ENCODE measurements around the gene TLL2.

The TLL2 gene

DNA sequence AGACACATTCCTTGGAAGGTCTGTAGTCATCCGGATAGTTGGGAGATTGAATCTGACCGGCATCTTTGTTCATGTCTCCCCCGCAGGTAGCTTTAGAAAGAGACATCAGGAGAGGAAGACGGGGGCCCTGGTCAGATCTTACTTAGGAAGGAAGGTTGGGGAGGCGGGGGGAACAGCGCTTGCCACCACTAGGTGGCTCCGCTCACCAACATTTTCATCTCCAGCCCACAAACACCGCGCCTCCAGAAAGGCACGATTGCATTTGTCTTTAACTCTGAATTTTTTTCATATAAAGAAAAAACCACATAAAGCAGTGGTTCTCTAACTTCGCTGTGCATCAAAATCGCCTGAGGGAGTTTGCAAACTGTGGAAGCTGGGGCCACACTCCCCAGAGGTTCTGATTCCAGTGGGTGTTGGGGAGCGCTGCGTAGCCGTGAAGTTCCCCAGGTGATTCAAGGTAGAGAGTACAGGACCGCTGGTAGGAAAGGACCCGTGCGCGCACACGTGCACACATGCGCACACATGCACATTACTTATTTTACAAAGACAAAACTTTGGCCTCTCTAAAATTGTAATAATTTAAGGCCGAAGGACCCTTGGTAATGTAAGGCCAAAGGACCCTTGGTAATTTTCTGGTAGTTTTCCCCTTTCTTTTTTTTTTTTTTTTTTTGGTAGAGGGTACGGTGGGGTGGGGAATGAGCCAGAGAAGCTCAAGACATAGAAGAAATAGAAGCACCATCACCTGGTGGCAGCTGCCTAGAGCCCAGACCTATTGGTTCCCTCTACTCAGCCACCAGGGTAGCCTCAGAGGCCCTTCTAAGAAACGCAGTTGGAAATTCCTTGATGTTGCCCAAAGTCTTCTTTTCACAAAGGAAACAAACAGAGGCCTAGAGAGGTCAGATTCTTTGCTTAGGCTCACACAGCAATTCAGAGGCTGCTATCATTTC lies 117.5 kb downstream of the TLL2 start:
- peak; percentile 7 for DNase-seq (ENCODE audit: low read depth, low spot score)

DNA sequence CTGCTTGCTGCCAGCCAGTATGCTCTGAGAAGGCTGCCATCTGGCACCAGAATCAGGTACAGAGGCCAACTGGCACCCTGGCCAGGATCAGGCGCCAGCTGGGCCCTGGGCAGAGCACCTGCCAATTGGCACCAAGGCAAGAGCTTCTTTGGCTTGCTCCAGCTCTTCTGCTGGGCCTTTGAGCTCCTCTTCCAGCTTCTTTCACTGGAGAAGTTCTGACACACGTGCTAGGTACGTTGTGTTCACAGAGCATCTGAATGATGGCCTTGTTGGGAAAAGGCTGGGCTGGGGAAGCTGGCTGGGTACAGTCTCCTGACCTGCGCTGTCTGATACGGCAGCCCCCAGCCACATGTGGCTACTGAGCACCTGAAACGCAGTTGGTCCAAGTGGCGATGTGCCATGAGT lies 123.3 kb downstream of the TLL2 start:
- no peak for DNase-seq (ENCODE audit: low read depth, low spot score)

DNA sequence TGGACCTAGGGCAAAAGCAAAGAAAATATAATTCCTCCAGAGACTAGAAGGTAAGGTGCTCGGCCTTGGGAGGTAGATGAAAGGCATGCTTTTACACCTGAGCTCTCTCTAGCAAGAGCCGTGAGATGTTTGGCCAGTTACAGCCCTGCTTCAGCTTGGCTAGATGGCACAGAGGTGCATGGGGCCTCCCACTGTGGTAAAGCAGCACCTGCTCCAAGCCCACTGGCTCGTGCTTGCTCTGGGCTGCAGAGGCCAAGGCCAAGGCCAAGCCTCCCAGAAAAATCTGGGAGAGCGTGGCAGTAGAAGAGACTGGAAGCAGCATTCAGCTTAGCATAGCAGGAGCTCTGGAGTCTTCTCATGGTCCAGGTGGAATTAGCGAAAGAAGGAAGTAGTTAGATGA lies 123.9 kb downstream of the TLL2 start:
- DNase-seq (ENCODE audit: low read depth, low spot score): no peak

DNA sequence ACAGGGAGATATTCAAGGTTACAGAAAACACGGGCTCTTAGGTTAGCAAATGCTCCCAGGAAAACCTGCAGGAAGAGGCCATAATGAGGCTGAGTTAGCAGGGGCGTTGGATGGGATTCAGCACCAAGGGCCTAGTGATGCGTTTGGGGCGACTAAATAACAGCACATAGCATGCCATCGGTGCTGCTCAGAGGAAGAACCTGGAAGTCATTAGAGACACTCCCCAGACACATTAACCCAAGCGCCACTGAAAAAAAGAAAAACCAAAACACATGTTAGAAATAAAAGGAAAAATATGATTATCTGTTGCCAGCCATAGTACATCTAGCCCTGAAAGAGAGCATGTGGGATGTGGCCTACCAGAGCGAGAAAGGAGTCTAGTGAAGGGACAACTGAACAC lies 126.1 kb downstream of the TLL2 start:
- no peak for DNase-seq (ENCODE audit: low read depth, low spot score)

DNA sequence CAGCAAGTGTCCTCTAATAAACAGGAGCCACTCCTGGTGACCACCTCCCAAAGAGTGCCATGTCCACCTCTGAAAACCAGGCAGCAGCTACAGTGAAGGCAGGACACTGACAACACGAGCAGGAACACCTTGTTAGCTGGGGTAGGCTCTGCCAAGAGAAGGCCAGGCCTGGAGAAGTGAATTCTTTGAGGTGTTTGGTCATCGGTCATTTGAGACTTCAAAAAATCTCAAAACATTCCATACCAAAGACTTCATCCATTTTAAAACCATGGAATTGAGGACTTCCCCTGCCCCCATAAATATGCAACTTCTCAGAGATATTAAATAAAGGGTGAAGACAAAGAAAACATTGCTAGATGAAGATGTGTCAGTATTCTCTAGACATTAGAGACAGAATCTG lies 126.6 kb downstream of the TLL2 start:
- no peak for DNase-seq (ENCODE audit: low read depth, low spot score)

DNA sequence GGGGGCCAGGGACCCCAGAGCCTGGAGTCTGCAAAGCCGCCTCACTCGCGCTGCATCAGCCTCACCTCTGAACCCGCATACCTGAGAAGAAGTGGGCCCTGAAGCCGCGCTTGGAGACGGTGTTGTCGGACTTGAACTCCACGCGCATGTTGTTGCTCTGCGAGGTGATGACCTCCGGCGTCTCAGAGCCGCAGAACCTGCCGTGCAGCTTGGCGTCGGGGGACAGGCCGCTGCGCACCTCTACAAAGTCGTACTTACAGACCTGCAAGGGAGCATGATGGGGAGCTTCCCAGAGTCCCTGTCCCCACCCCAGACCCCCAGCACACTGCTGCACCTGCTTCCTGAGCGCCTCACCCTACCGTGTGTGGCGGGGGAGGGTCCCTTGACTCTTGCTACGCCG lies 129.2 kb downstream of the TLL2 start:
- no peak for DNase-seq (ENCODE audit: low read depth, low spot score)

DNA sequence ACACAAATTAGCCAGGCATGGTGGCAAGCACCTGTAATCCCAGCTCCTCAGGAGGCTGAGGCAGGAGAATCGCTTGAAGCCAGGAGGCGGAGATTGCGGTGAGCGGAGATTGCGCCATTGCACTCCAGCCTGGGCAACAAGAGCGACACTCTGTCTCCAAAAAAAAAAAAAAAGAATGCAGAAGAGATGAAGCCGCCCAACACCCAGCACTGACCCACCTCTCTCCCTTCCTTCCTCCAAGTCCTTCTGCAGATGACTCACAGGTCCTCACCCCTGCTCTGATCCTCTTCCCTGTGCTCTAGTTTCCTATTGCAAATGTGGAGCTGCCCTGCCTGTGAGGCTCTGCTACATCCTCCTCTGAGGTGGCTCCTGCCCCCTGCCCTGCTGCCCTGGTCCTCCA lies 132.9 kb downstream of the TLL2 start:
- DNase-seq (ENCODE audit: low read depth, low spot score): no peak

DNA sequence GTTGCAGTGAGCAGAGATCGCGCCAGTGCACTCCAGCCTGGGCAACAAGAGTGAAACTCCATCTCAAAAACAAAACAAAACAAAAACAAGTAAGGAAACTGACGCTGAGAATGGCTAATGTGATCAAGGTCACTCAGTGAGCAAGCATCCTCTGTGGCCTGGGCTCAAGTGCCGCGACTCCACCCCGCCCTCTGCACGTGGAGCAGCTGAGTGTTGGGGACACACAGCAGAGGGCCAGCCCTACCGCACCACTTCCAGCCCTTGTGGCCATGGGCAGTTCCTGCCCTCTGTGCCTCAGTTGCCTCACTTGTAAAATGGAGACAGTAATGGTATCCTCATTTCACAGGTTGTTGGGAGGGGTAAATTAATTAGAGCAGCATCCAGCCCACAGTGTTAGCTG lies 134.0 kb downstream of the TLL2 start:
- no peak for DNase-seq (ENCODE audit: low read depth, low spot score)

DNA sequence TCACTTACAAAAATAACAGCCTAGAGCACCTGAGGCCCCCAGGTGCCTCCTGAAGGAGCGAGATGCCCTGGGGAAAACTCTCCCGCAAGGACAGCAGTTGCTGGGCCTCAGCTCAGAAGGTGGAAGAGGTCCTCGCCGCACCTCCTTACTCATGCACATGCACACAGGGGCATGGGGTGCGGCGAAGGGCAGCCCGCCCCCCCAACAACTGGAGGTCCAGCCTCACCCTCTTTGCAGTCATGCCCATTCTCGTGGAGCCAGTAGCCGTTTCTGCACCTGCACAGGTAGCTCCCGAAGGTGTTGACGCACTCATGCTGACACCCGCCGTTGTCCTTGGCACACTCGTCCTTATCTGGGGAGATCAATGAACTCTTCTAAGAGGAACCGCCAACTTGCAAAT lies 135.0 kb downstream of the TLL2 start:
- DNase-seq (ENCODE audit: low read depth, low spot score): no peak

DNA sequence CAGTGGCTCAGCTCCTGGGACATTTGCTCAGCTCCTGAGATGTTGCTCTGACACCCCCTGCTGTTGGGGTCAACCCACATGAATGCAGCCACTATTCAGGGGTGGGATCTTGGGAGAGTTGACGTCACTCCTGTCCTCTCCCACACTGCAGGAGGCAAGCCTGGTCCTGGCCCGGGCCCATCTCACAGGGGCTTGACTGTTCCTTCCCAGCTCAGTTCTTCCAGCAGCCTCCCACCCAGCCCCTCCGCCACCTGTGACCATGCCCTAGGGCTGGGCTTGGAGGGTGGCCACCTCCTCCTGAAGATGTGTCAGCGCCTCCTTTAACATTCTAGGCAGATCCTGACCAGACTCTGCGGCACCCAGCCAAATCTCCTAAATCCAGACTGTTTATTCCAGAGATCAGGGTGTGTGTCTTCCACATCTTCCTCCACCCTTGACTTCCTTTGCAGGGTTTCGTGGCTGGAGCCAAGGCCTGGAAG lies 135.9 kb downstream of the TLL2 start:
- no peak for DNase-seq (ENCODE audit: low read depth, low spot score)

DNA sequence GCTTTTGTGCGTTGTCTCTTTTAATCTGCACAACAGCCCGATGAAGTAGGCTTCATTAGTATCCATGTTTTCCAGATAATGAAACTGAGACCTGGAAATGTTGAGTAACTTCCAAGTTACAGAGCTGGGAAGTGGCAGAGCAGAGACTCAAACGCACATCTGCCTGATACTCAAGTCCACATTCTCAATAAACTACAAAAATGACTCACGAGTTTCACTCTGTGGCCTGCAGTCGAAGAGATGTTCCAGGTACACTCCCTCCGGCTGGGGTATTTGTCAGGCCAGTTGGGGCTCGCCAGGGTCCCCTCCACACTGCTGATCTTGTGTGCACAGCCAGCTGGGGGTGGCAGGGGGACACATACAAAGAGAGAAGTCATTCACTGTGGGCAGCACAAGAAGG lies 137.2 kb downstream of the TLL2 start:
- no peak for DNase-seq (ENCODE audit: low read depth, low spot score)

DNA sequence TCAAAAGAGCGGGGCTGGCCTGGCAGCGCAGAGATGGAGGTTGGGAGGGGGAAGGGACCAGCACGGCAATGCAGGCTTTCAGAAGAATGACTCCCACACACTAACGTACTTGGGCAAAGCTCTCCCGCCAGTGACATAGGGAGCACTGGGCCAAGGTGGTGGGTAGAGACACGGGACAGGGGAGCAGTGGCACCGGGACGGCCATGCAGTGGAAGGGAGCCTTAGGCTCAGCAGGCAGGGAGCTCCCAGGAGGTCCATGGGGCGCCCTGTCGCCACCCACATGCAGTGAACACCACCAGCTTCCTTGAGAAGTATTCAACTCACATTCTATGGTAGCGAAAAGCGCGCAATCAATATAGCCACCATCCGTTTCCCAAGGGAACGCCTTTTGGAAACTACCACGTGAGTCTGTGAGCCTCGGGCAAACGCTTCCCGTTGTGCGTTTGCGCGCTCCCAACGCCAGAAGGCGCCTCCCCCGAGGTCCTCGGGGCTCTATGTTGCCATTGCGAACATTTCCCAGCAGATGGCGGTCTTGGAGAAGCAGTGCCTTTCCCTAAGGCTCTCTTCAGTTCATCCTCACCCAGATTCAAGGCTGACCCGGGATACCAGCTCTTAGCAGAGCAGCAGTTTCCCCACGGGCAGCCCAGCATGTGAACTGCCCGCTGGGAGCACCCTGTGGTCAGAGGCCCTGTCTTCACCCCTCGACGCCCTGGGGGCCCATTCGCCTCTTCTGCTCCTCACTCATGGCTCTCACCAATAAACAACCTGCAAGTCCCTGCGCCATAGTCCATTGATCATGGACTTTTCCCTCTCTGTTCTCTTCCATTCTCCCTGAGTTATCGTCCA lies 138.5 kb downstream of the TLL2 start:
- peak; percentile 32 for DNase-seq (ENCODE audit: low read depth, low spot score)

DNA sequence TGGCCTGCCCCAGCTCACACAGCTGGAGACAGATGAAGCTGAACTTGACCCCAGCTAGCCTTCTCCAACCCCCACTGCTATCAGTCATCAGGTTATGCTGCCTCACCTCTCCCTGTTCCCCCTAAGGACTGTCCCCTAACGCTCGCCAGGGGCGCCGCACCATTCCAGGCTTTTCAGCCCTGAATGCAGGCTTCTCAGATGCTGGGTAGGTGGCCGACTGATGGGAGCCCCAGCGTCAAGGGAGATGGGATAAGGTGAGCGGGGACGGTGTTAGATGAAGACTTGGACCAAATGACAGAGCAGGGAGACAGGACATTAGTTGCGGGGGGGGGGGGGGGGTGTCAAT lies 139.1 kb downstream of the TLL2 start:
- DNase-seq (ENCODE audit: low read depth, low spot score): no peak

DNA sequence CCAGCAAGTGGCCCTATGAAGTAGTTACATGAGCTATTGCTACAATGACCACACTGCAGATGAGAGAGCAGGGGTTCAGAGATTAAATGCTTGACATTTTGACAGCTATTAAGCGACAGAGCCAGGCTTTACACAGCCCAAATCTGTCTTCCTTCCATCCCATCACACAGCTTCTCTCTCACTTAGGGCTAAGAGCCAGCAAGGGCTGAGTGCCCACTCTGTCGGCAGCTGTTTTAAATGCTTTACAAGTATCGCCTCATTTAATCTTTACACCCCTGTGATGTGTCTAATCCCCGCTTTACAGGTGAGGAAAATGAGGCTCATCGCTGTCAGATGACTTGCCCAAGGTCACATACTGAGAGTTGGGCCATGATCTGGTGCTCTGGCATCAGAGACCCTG lies 139.7 kb downstream of the TLL2 start:
- DNase-seq (ENCODE audit: low read depth, low spot score): no peak

DNA sequence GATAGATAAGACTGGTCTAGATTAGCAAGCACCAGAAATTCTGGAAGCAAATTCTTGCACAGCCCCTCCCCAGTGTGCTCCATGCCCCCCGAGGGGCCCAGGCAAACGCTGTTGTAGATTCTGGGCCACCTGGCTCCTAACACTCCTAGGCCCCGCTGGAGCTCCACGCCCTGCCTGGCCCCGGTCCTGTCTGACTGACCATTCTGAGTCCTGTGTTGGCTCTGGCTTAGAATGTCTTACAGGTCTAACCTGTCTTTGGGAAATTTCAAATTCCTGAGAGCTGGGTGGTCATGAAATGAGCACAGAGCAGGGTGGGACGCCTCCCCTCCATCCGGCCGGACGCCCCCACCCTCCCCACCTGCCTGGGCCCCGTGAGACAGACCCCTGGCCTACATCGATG lies 142.4 kb downstream of the TLL2 start:
- DNase-seq (ENCODE audit: low read depth, low spot score): no peak

DNA sequence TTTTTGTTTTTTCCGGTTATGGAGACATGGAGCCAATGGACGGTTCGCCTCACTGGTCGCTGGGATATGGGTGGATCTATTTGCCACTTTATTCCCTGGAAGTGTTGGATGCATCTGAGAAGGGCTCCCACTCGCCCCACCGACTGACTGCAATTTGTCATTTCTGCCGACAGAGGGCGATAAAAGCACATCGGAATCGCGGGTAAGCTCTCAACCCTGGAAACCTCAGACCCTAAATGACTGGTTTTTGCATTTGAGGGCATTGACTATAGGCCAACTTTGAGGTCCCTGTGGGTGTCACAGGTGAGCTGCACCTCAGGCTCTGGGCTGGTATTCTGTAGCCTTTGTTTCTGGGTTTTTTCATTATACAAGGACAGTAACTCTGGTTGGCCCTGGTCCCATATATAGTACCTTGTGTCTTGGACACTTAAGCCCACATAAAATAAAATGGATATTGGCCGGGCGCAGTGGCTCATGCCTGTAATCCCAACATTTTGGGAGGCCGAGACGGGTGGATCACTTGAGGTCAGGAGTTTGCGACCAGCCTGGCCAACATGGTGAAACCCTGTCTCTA lies 143.1 kb downstream of the TLL2 start:
- DNase-seq (ENCODE audit: low read depth, low spot score): peak; percentile 21

DNA sequence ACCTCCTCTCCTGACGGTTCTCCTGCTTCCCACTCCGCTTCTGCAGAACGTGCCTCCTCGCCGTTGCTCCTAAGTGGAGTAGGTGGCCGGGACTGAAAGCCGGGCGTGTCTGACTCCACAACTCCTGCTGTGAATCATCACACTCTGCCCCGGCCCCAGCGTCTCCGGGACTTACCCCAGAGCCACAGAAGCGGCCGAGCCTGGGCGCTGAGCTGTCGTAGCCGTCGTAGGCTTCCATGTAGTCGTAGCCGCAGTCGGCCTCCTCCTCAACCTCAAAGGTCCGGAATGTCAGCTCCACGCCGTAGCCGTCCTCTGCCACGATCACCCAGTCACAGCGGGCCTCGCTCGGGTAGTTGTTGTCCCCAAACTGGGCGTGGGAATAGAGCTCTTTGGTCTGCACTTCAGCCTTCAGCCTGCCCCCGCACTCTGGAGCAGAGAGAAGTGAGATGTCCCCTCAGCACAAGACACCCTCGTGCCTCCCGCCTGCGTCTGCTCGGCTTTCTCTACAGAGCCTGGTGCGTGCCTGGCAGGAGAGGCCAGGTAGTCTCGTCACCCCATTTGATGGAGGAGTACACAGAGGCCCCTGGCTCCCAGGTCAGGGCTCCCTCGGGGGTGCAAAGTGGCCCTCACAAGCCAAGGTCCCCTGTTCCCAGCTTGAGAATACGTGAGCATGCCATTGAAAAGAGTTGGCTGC lies 143.7 kb downstream of the TLL2 start:
- DNase-seq (ENCODE audit: low read depth, low spot score): no peak

DNA sequence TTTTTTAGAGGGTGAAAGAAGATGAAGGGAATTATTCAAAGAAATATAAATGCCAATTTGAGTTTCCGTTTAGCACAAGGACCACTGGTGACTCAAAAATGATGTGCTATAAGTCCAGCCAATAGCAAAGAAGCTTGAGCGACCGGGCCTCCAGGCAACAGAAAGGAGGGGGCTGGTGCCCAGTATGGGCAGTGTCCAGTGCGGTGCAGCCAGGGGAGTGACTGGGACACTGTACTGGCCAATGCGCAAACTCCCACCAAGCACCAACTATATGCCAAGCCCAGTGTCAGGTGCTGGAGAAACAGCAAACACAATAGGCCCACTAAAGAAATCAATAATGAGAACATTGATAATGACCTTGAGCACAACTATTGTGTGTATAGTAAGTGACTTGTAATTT lies 144.8 kb downstream of the TLL2 start:
- DNase-seq (ENCODE audit: low read depth, low spot score): no peak

DNA sequence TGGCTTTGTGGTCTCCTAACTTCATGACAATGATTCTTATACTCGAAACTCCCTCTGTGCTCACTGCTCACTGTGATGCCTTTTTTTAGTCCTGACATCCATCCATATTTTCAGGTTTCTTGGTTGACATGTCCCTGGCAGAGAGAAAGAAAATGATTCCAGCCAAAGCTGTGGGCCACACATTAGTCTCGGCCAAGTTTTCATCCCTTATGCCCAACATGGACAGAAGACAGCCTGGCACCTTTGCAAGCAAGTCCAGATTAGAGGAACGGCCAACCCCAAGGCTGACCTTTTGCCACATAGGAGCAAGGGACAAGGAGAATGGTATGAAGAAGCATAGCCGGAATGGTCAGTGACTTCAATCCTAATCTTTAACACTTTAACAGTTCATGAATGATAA lies 146.3 kb downstream of the TLL2 start:
- no peak for DNase-seq (ENCODE audit: low read depth, low spot score)

DNA sequence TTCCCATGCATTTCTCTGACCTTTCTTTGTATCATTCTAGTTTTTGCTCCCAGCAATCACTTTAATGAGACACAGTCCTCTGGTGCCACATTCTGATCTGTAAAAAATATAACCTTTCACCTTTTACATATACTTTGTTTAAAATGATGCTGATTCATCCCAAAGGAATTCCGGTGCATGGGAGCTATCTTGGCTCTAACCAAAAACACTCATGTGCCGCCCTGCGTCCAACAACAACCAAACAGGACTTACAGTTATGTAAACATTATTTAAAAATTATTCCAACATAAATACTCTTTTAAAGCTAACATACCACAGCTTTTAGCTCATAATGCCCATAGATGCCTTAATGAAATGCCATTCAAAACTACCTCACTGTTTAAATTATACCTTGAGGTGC lies 147.2 kb downstream of the TLL2 start:
- no peak for DNase-seq (ENCODE audit: low read depth, low spot score)

DNA sequence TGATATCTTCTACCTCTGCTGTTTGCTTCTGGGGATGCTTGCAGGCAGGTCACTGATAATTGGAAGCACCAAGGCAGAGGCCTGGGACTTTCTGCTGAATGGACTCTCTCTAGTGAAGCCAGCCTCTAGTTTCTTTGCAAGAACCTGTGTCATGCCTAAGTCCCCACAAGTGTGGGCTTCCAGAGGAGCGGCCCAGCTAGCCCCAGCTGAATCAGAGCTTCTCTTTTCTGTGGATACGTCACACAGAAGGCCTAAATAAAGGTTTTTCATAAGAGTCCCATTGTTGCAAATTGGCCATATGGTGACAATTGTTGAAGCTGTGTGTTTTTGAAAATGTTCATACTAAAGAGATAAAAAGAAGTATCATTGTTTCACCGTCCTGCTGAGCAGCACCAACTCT lies 148.2 kb downstream of the TLL2 start:
- DNase-seq (ENCODE audit: low read depth, low spot score): no peak

DNA sequence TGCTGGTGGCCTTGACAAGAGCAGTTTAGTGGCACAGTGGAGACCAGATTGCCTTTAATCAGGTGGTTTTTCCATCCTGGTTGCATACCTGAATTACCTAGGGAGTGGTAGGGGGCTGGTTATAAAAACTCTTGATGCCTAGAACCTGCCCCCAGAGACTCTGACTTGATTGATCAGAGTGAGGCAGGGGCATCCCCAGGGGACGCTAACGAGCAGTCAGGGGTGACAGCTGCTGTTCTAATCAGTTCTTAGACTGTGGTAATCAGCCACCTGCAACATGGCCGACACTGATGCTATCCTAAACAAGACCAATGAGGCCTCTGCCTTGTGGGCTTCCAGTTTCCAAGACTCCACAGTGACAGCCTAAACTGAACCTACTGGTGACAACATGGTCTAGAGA lies 153.0 kb downstream of the TLL2 start:
- no peak for DNase-seq (ENCODE audit: low read depth, low spot score)
